CD4-positive, alpha-beta T cell treated with Interferon gamma for 1 hour (primary cell): ENCODE results near the gene TK1.
A peak's percentile ranks its signal among the peaks of the same experiment; 100 is the strongest.
"Not testable (repeated sequence)": the region's sequence is repeated elsewhere in the genome, so short reads cannot be mapped to it uniquely, and the experiment has no call there.

Experiments used
- DNase-seq: peaks from one replicate; pipeline ENCODE4 v3.0.0-alpha.2; 2020

TK1 gene

DNA sequence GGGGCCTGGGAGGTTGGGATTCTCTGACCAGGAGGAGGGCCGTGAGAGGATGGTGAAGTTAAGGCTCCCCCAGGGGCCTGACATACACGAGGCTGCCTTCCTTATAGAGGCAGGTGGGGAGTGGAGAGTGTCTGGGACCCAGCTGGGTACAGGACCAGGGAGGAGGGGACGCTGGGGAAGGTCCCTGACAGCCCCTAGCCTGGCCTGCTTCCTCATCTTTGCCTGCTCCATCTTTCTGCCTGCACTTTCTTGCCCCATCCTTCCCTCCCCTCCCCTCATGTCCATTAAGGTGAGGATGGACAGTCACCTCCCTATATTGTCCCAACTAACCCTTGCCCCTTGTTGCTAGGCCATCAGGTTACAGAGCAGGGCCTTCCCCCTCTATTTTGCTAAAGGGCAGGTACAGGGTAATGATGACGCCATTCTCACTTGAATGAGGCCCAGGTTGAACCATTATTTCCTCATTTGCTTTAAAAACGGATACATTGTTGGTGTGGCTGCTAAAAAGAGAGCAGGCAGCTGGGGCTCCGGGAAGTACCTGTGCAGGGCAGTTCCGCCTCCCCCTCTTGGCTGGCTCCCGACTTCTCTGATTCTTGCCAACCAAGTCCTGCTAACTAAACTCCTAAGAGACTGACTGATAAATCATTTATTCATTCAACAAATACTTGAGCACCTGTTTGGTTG lies 39.4 kb downstream of the TK1 start:
- peak; percentile 75 for DNase-seq

DNA sequence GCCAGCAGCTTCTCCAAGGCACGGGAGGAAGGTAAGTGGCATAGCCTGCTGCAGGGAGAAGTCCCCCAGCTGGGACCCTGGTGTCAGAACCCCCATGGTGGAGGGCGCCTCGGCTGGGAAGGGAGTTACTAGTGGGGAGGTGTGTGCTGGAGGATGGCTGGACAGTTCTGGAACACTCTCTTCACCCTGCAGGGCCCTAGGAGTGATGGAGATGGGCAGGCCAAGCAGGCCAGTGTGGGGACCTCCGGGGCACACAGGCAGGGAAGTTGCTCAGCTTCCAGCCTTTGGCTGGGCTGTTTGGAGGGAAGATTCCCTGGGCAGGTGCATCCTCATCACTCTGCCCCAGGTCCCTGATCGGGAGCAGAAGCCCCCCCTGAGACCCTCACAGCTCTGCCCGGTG lies 40.0 kb downstream of the TK1 start:
- DNase-seq: no peak

DNA sequence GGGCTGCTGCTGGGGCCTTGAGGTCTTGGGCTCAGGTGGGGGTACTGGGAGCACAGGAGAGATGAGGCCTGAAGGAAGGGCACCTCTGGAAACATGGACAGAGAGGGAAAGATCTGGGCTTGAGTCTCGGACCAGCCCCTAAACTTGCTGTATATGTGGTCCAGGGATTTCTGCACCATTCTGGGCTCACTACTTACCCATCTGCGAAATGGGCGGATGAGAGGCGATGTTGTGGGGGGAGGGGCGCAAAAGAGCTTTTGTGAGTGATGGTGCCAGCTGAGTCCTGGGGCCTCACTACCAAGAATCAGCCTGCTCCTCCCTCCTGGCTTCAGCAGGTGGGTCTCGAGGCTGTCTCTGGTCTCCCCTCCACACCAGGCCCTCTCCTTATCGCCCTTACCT lies 40.4 kb downstream of the TK1 start:
- DNase-seq: no peak

DNA sequence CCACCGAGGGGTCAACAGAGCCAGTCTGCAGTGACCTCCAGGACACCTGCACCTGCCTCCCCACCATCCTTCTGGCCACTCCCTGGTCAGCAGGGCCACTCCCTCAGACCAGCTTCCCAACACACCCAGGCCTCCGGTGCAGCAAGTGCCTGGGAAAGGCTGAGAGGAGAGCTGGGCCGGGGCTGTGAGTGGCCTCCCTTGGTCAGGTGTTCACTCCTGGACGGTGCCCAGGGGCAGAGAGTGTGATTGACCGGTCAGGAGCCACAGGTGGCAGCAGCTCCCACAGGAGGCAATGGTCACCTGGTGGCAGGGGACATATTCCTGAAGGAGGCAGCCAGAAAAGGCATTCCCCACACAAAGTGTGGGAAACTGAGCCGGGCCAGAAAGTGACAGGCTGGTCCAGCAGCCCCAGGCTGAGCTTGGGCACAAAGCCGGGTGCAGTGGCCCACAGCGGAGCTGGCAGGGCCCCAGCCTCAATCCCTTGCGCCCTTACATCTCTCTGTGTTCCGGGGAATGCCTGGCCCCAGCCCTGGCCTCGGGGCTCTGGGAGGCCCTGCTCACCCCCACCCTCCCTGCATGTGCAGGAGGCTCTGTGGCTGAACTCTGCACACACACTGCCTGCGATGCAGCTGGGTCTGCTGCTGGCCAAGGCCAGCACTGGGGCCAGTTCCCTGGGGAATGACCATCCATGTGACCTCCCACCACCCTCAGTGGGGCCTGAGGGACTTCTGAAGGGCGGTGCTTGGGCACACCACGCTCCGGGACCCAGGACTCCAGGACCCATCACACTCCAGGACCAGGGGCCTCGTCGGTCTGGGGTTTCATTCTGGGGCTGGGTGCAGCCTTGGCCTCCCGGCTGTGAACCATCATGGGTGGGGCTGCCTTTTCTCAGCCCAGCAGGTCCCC lies 41.9 kb downstream of the TK1 start:
- DNase-seq: no peak

DNA sequence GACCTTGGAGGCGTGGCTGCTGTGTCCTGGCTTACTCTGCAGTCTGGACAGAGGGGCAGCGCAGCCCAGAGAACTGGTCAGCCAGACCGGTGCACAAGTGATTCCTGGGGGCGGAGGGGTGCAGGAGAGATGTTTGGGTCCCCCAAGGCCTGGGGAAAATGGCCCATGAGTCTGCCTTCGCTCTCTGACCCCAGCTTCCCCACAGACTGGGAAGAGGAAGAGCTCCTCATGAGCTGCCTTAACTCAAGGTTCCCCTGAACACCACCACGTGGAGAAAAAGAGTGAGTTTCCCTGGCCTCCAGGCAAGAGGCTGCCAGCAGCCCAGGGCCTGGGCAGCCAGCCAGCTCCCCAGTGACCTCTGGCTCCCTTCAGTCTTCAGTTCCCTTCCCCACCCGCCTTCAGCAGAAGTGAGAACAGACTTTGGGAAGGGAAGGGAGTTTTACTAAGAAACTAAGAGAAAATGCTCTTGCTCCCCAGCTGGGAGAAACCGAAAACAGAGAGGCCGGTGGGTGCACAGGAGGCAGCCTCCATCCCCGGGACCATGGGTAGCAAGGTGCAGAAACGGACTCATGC lies 42.6 kb downstream of the TK1 start:
- DNase-seq: peak; percentile 68

DNA sequence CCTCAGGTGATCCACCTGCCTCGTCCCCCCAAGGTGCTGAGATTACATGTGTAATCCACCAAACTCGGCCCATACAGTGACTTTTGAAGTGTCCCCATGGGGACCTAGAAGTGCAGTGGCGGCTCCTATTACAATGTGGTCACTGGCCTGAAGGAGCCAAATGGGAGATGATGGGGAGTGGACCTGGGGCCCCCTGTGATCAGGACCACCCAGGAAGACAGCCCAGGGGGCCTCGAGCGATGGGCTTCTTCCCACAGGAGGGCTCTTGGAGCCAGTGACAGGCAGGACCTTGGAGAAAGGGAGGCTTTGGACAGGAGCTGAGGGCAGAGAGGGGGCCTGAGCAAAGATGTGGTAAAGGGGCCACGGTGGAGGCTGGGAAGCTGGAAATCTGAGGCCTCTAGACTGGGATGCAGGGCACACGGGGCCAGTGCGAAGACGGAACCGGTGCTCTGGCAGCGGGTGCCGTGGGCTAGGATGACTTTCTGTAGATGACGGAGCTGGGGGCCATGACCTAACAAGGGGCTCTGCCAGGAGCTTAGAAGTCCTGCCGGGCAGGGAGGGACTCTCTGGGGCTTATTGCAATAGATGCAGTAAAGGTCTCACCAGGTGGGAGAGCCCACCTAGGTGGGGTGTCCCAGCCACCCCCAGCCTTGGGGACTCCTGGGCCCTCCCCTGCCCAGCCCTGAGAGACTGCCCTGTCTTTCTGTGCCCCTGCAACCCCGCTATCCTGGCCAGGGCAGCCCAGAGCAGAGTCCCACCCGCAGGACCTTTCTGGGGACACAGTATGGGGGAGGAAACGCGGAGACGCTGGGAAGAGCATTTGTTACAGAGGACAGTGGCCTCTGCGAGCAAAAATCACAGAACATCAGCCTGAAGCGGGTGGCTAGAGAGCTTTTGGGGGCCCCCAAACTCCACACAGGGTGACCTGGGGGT lies 43.4 kb downstream of the TK1 start:
- DNase-seq: no peak

DNA sequence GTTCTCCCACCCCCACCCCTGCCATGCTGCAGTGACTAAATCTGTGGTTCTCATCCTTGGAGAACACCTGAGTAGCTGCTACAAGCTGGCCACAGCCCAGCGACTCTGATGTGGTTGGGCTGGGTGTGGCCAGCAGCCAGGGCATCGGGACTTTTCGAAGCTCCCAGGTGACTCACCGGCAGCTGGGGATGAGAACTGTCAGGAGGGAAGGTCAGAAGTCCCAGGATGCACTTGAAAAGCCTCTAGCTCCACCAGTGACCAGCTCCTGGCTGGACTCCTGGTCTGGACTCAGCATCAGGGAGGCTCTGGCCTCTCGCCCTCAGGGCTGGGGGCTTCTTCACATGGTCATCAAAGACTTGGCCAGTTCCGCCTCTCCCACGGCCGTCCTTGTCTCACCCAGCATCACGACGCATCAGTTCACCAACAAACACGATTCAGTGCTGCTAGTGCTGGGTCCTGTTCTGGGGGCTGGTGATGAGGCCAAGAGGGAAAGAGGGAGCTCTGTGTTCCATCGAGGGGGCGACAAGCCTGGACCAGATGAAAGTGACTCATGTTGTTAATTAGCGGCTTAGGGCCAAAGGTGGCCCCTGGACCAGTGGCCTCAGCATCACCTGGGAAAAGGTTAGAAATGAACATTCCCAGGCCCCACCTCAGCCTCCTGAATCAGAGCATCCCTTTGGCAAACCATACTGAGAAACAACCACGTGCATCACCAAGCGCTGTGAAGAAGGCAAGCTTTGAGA lies 44.6 kb downstream of the TK1 start:
- DNase-seq: no peak

DNA sequence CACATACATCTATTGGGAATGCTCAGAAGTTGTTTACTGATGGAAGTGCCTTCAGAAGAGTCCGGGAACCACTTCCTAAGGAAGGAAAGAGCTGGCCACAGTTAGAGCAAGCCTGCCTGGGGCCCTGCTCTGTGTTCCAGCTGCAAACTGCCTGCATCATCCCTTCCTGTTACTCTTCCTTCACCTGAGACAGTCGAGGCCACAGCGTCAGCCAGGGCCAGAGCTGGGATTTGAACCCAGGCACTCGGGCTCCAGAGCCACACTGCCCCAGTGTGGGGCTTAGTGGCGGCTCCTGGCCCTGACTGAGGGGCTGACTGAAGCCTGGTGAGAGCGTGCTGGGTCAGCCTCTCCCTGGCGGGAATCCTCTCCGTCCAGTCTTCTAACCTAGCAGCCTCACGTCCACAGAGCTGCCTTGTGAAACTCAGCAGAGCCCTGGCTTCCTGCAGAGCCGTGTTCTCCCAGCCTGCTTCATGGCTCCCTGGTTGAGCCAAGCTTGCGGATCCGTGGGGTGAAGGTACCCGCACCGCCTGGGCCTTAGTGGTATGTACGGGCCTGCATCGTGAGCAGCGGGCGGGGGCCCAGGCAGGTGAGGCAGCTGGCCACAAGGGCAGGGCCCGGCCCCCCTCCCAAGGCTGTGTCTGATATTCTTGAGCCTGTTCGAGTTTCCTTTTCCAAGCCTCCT lies 45.3 kb downstream of the TK1 start:
- DNase-seq: no peak

DNA sequence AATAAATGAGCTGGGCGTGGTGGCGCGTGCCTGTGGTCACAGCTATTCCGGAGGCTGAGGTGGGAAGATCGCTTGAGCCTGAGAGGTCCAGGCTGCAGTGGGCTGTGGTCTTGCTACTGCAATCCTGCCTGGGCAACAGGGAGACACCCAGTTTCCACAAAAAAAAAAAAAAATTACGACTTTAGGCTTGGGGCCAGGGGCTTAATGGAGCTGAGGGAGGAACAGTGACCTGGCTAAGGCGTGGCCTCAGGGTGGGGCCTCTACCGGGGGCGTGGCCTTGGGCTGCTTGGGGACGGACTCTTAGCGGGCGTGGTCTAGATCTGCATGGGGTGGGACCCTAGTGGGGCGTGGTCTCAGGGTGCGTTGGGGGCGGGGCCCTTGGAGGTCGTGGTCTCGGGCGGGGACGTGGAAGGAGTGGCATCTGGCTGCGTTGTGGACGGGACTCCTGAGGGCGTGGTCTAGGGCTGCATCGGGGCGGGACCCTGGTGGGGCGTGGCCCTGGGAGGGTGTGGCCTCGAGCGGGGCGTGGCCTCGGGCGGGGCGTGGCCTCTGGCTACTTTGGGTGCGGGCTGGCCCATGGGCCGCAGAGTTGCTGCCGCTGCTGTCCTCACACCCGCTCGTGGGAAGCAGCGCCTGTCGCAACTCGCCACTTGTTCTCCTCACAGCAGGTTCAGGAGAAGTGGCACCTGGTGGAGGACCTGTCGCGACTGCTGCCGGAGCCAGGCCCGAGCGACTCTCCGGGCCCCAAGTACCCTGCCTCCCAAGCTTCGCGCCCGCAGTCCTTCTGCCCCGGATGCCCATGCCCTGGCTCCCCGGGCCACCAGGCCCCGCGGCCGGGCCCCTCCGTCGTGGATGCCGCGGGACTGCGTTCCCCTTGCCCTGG lies 46.4 kb downstream of the TK1 start:
- peak; percentile 96 for DNase-seq

DNA sequence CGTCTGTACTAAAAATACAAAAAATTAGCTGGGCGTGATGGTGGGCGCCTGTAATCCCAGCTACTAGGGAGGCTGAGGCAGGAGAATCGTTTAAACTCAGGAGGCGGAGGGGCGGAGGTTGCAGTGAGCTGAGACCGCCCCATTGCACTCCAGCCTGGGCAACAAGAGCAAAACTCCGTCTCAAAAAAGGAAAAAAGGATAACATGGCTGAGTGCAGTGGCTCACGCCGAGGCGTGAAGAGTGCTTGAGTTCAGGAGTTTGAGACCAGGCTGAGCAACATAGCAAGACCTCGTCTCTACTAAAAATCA lies 47.0 kb downstream of the TK1 start:
- DNase-seq: not testable (repeated sequence)

DNA sequence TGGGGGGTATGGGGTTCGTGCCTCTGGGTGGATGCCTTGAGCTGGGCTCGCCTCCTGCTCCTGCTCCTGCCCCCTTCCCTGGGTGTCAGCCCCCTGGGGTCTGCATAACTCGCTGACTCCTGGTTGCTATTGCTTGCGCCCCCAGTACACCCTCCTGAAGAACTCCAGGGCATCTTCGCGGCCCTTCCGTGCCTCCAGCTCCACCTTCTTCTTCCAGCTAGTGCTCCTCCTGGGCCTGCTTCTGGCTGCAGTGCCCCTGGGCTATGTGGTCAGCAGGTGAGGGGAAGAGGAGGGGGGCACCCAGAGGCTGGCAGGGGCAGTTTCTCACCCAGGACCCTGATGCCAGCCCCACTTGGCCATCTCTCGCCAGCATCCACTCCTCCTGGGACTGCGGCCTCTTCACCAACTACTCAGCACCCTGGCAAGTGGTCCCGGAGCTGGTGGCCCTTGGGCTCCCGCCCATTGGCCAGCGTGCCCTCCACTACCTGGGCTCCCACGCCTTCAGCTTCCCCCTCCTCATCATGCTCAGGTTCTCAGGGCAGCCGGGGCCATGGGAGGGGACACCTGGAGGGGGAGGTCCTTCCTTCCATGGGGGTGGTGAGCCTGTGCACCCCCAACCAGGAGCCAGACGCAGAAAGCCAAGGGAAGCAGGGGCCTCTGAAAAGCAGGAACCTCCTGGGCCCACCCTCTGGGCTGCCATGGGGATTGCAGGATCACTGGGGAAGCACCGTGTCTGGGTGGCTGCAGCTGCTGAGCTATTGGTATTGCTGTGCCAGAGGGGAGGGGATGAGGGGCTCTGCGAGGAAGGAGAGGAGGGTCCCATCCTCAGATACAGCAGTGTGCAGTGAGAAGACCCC lies 48.4 kb downstream of the TK1 start:
- no peak for DNase-seq

DNA sequence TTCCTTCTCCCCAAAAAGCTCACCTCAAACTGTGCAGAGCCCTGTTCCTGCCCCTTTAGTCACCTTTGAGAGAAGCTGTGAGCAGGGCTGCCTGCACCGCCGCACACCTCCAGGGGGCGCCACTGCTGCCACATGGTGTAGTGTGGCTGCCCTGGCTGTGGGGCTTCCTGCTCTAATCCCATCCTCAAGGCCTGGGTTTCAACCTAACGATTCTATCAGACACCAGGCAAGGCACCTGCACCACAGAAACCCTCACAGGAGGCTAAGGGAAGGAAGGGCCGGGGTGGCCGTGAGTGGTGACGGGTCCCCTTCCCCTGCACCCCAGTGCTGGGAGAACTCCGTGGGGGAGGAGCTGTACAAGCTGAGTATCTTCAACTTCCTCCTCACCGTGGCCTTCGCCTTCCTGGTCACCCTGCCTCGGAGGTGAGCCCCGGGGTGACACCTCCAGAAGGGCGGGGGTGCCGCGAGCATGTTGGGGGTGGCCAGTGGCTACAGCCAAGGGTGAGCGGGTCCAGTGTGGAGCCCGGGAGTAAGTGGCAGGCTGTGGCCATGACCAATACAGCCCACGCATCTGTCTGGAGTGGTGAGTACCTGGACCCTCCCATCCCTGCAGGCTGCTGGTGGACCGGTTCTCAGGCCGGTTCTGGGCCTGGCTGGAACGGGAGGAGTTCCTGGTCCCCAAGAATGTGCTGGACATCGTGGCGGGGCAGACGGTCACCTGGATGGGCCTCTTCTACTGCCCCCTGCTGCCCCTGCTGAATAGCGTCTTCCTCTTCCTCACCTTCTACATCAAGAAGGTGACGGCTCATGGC lies 49.3 kb downstream of the TK1 start:
- peak; percentile 41 for DNase-seq

DNA sequence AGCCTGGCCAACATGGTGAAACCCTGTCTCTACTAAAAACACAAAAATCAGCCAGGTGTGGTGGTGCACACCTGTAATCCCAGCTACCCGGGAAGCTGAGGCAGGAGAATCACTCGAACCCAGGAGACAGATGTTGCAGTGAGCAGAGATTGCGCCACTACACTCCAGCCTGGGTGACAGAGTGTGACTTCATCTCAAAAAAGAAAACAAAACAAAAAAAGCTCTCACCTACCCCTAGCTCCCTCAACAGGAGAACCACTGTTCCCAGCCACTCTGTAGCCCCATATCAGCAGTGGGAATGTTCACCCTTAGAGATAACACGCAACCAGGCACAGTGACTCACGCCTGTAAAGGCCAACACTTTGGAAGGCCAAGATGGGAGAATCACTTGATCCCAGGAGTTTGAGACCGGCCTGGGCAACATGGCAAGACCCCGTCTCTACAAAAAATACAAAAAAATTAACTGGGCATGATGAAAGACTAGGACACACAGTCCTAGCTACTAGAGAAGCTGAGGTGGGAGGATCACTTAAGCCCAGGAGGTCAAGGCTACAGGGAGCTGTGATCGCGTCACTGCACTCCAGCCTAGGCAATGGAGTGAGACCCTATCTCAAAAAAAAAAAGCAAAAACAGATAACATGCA lies 50.9 kb downstream of the TK1 start:
- no peak for DNase-seq

DNA sequence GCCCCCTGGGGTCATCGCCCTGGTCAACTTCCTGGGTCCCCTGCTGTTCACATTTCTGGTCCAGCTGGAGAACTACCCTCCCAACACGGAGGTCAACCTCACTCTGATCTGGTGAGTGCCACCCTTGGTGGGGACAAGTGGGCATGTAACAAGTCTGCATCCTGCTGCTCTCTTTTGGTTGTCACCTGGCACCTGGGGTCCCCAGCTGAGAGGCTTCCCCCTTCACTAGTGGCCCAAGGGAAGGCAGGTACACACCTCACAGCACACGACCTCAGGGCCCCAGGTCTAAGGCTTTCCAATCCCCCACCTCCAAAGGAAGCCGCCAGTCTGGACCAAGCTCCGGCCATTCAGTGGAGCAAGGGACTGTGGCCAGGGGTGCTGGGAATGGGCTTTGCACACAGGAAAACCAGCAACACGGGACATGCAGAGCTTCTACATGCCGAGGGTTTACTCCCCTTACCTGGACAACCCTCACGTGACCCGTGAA lies 51.9 kb downstream of the TK1 start:
- DNase-seq: no peak

DNA sequence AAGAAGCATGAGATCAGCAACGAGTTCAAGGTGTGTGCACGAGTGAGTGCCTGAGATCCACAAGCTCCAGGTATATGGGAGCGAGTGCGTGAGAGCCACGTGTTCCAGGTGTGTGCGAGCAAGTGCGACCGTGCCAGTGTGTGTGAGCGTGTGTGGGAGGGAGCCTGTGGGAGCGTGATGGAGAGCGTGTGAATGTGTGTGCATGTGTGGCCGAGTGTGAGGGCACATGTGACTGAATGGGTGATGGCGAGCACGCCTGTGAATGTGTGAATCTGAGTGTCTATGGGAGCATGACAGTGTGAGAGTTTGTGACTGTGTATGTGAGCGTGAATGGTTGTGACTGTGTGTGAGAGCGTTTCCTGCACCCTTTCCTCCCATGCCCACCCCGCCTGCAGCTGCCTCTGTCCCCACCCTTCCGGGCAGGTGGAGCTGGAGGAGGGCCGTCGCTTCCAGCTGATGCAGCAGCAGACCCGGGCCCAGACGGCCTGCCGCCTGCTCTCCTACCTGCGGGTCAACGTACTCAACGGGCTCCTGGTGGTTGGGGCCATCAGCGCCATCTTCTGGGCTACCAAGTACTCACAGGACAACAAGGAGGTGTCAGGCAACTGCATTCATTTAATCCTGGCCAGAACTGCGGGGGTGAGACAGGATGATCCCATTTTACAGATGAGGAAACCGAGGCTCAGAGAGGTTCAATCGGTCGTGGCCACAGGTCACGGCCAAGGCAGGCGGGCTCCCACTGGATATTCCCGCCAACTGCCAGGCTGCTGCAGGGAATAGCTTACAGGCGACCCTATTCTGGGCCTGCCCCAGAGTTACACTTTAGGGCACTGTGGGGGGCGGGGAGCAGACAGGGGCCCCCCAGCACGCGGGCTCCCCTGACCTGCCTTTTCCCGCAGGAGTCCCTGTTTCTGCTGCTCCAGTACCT lies 52.6 kb downstream of the TK1 start:
- peak; percentile 86 for DNase-seq

DNA sequence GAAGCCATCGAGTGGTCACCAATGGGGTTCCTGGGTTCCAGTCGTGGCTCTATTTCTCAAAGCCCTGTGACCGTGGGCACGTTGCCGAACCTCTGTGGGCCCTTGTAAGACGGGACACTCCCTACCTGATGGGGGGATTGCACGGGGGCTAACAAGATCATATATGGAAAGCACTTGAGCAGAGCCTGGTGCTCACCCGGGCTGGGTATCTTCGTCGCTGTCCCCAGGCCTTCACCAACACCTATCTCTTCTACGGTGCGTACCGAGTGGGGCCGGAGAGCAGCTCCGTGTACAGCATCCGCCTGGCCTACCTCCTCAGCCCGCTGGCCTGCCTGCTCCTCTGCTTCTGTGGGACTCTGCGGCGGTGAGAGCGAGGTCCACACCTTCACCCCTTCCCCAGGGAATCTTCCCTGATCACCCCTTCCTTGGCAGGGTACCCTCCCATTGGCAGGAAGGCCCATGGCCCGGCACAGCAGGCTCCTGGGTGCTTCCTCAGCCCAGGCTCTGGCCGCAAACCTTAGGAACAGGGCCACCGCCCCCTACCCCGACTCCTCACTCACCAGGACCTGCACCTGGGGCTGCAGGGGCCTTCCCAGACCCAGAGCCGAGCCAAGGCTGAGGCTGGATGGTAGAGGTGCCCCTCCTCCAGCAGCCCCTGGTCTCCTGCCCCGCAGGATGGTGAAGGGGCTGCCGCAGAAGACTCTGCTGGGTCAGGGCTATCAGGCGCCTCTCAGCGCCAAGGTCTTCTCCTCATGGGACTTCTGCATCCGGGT lies 53.5 kb downstream of the TK1 start:
- DNase-seq: no peak
